ACHN (cell line): ENCODE results near the gene PCNT.
"Not testable (repeated sequence)": the region's sequence is repeated elsewhere in the genome, so short reads cannot be mapped to it uniquely, and the experiment has no call there.

ENCODE experiments used
- DNase-seq: peaks from one replicate; pipeline ENCODE4 v3.0.0-alpha.2; 2015
- in situ Hi-C: cut with HindIII; loops from 2 replicates; pipeline ENCODE4 v1.10.0; 2017; ENCODE audit warnings: low sequenced_read_pairs, low pct_ligation_motif_present, low pct_unique_long_range_greater_than_20kb

The PCNT gene

DNA sequence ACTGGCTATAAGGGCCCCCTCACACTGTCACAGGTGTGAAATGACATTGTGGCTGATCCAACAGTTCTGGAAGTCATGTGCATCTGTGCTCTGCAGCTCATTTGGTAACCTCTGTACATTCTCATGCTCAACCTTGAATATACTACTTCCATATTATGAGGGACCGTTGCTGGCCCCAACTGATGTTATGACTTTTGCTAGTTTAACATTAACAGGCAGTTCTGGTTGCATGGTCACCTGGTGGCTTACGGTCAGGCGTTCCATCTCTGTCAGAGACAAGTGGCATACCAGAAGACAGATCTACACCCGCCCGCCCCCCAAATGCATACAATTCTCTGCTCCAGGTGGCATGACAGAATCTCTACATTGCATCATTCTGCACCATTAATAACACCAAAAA lies 128.8 kb downstream of the PCNT start:
- DNase-seq = no peak
- in situ Hi-C loops = no loop called here

- in situ Hi-C loops = no loop called here
- DNase-seq = no peak
Observed at GRCh38 chr21:46454142-46454541, 130.2 kb downstream of the PCNT start.

DNA sequence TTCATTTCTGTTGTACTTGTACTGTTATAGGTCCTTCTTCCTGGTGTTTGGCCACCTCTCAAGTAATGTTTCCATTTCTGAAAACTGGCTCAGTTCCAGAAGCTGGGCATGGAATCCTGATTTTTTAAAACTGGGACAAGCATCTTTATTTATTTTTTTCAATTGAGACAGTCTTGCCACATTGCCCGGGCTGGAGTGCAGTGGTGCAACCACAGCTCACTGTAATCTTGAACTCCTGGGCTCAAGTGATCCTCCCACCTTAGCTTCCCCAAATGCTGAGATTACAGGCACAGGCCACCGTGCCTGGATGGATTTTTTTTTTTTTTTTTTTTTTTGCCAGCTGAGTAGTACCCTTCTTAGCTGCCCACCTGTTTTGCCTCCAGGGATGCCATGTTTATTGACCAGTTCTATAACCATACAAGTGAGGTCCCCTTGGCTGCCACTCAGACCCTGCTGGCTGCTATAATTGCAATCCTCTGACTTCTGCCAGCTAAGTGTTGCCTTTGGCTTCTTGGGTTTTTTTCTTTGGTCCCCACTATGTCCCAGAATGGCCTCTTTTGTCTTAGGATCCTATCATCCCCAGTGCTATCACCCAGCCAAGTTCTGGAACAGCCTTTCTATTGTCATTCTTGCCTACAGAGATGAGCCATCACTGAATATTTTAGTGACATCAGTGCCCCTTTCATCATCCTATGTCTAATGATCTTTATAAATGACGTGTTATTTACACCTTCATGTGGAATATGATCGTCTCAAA lies 130.9 kb downstream of the PCNT start:
- no peak for DNase-seq
- in situ Hi-C loops = no loop called here

DNA sequence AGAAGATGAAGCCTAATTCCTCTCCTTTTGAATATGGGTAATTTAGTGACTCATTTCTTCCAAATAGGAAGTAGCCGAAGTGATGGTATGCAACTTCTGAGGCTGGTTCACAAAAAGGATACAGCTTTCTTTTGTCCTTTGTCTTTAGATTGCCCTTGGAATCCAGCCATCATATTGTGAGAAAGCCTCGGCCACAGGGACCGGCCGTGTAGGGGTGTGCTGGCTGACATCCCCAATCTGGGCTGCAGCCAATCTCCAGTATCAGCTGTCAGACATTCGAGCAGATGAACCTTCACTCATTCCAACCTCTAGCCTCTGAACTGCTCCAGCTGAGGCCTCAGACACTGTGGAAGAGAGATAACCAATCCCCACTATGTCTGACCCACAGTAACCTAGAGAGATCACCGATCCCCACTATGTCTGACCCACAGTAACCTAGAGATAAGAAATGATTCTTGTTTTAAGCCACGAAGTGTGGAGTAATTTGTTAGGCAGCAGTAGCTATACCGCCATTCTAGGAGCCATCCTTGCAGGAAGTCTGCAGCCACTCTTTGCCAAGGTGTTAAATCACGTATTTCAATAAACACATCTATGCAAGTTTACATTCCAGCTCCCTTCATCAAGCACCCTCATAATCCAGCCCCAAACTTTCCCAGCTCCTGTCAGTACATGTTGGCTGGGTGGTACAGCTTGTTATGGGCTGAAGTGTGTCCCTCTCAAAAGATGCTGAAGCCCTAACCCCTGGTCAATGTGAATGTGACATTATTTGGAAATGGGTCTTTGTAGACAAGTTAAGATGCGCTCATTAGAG lies 131.8 kb downstream of the PCNT start:
- in situ Hi-C loops = no loop called here
- no peak for DNase-seq

- in situ Hi-C loops = no loop called here
- DNase-seq = no peak
Observed at GRCh38 chr21:46456750-46457149, 132.8 kb downstream of the PCNT start.

- DNase-seq = peak; percentile 41
- in situ Hi-C loops = no loop called here
Observed at GRCh38 chr21:46457801-46458314, 133.9 kb downstream of the PCNT start.

GRCh38 chr21:46458315-46459023 lies 134.5 kb downstream of the PCNT start, which contains the start of gene DIP2A:
Gene DIP2A (plus strand): TSS chr21:46458891. CDS start chr21:46459132, 241 bp downstream.
- DNase-seq = peak; percentile 95
- in situ Hi-C loops = no loop called here

GRCh38 chr21:46459024-46459355 lies 135.0 kb downstream of the PCNT start:
- DNase-seq = no peak

GRCh38 chr21:46459356-46460112 lies 135.6 kb downstream of the PCNT start:
- DNase-seq = no peak
- in situ Hi-C loops = no loop called here

More at GRCh38 chr21:46459024-46459355, 135.0 kb downstream of the PCNT start:
- in situ Hi-C loops = no loop called here

DNA sequence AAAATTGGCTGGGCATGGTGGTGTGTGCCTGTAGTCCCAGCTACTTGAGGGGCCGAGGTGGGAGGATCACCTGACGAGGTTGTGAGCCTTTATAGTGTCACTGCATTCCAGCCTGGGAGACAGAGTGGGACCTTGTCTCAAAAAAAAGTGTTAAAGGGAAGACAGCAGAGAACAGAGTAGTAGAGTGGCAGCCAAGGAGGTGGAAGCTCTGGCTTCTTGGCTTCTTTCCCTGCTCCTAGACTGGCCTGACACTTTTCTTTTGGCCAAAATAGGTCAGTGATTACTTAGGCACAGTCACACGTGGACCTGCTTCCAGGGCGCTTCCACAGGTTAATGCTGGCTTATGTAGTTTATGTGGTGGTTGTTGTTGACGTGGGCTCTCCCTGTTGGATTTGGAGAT lies 138.0 kb downstream of the PCNT start:
- DNase-seq = no peak
- in situ Hi-C loops = no loop called here

DNA sequence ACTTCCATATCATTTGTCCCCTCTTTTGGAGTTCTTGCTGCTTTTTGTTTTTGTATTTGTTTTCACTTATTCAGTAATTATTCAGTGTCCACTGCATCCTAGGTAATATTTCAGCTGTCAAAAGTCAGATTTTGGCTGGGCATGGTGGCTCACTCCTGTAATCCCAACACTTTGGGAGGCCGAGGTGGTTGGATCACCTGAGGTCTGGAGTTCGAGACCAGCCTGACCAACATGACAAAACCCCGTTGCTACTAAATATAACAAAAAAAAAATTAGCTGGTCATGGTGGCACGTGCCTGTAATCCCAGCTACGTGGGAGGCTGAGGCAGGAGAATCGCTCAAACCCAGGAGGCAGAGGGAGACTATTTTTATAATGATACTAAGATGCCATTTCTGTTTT lies 141.2 kb downstream of the PCNT start:
- in situ Hi-C loops = not testable (repeated sequence)

DNA sequence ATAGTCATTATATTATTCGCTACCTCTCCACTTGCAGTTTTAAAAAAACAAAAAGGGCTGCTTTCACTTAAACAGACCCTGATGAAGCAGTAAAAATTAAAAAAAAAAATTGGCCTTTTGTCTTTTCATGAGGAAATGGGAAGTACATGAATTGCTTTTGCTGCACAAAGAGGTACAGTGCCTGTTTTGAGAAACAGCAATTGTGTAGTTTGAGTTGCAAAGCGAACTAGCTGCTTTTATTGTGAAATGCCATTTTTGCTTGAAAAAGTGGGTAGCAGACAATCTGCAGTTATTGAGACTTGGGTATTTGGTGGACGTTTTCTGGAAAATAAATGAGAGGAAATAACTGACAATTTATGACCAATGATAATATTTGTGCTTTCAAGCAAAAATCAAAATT lies 141.7 kb downstream of the PCNT start:
- no peak for DNase-seq
- in situ Hi-C loops = no loop called here

More for the DNA sequence above, 141.2 kb downstream of the PCNT start:
- not testable (repeated sequence) for DNase-seq

DNA sequence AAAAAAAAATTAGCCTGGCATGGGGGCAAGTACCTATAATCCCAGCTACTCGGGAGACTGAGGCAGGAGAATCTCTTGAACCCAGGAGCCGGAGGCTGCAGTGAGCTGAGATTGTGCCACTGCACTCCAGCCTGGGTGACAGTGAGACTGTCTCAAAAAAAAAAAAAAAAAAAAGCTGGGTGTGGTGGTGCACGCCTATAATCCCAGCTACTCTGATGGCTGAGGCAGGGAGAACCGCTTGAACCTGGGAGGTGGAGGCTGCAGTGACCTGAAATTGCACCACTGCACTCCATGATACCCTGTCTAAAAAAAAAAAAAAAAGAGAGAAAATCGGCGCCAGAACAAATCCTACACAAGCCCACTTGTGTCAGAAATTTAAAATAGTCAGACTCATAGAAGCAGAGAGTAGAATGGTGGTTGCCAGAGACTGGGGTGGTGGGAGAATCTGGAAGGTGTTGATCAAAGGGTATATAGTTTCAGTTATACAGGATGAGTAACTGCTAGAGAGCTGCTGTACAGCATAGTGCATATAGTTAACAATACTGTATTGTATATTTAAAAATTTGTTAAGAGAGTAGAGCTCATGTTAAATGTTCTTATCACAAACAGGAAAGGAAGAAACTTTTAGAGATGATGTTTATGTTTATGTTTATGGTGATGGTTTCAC lies 144.3 kb downstream of the PCNT start:
- DNase-seq = no peak
- in situ Hi-C loops = no loop called here

GRCh38 chr21:46469275-46469674 lies 145.3 kb downstream of the PCNT start:
- in situ Hi-C loops = no loop called here
- DNase-seq = no peak

GRCh38 chr21:46471514-46471913 lies 147.6 kb downstream of the PCNT start:
- in situ Hi-C loops = no loop called here
- no peak for DNase-seq

DNA sequence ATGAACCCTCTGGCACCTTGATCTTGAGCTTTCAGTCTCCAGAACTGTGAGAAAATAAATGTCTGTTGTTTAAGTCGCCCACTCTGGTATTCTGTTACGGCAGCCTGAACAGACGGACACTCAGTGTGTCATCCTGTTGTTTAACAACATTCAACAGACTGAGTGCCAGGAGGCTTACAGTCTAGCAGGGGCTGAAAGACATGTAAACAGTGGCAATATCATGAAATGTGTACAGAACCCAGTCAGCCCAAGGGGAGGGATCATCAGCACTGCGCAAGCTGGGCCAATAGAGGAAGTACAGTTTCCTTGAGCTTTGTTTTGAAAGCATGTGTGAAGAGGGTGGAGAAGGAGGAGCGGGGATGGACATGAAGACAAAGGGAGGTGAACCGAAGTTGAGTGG lies 148.3 kb downstream of the PCNT start:
- DNase-seq = no peak
- in situ Hi-C loops = no loop called here

DNA sequence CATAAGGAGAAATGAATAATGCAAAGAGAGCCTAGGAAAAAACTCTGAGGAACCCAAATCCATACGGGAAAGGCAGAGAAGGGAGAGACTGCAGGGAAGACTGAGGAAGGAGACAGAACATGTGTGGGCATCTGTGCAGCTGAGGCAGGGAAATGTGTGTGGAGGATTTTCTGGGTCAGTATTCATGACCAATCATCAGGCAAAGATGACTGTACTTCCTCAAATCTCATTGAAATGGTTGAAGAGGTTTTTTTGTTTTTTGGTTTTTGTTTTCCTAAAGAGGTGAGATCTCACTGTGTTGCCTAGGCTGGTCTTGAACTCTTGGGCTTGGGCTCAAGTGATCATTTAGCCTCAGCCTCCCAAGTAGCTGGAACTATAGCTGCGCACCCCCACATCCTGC lies 150.4 kb downstream of the PCNT start:
- in situ Hi-C loops = no loop called here
- no peak for DNase-seq

- in situ Hi-C loops = no loop called here
- DNase-seq = no peak
Observed at GRCh38 chr21:46475296-46475695, 151.3 kb downstream of the PCNT start.
